Peyer's patch (tissue), 4 donors: ENCODE data around the gene HOXC4. TPM values are rescaled to one million over a fixed set of nuclear protein-coding genes. Genes with fewer than 3 reads are reported as not detected.

ENCODE experiments used
- DNase-seq, 3 donors: peaks; one replicate each; pipeline ENCODE4 v3.0.0-alpha.2; 2017 to 2019
- H3K27ac ChIP-seq, 4 donors: fragments of 200-600 bp; sonication (generic); one replicate each; pipeline ENCODE4 v1.5.1; 2016 to 2019
- H3K27me3 ChIP-seq, 2 donors: fragments of 200-600 bp; sonication (generic); one replicate each; pipeline ENCODE4 v1.5.1; 2019
- H3K36me3 ChIP-seq, 3 donors: fragments of 200-600 bp; sonication (generic); one replicate each; pipeline ENCODE4 v1.5.1; 2016 to 2019
- H3K4me1 ChIP-seq, 4 donors: fragments of 200-600 bp; sonication (generic); one replicate each; pipeline ENCODE4 v1.5.1; 2016 to 2019
- H3K4me3 ChIP-seq, 4 donors: fragments of 200-600 bp; sonication (generic); 1 replicate in 3 of 4; 2 replicates in 1 of 4; pipeline ENCODE4 v1.5.1; 2016 to 2019; ENCODE audit warnings: mild to moderate bottlenecking in 1 of 4
- H3K9me3 ChIP-seq, 4 donors: fragments of 200-600 bp; sonication (generic); one replicate each; pipeline ENCODE4 v1.5.1; 2016 to 2019; ENCODE audit warnings: mild to moderate bottlenecking in 1 of 4
- CTCF ChIP-seq, 6 experiments: fragments of 450-650 bp in 4 of 6; fragments of 200-600 bp in 2 of 6; sonication (generic) in 1 of 6; IDR thresholded peaks; one replicate each; pipeline ENCODE4 v1.5.1; 2017 to 2019; ENCODE audit warnings: antibody characterized with exemption in 6 of 6, mild to moderate bottlenecking in 3 of 6, moderate library complexity in 1 of 6
- POLR2A ChIP-seq, 2 donors: fragments of 450-650 bp; IDR thresholded peaks; one replicate each; pipeline ENCODE4 v1.5.1; 2017; ENCODE audit warnings: antibody characterized with exemption in 2 of 2, mild to moderate bottlenecking in 2 of 2, moderate library complexity in 2 of 2
- total RNA-seq, 4 donors: library from RNA; depleted of rRNA; stranded (reverse); fragments of >200 nt; gene quantifications; one replicate each; pipeline ENCODE4 v1.1.0, GENCODE V29; 2016

HOXC4 gene
- total RNA-seq, 4 donors from 2014 or later = 1.1 to 8.3 (median 1.8) TPM

- peak in 1 of 3 donors; percentile 31 for DNase-seq
- peaks cover 0 to 1% of the 10 kb centered on the region in 2 donors for H3K27me3 ChIP-seq
Measured at GRCh38 chr12:54038284-54038870, 15.3 kb upstream of the HOXC4 start.

GRCh38 chr12:54038871-54039414, 14.7 kb upstream of the HOXC4 start:
- TF ChIP-seq POLR2A (IDR thresholded peaks at IDR 0.05) (no peak), CTCF (IDR thresholded peaks at IDR 0.05) (no peak)
- Histone ChIP-seq H3K36me3 (no peaks in the 10 kb centered on the region), H3K27ac (peak overlapping the region in 2 of 4 donors; percentile 63 to 72), H3K27me3 (no peaks in the 10 kb centered on the region), H3K9me3 (no peaks in the 10 kb centered on the region), H3K4me3 (no peak overlapping the region), H3K4me1 (peaks cover 0 to 24% (median 5%) of the 10 kb centered on the region in 4 donors)
- peak in 1 of 3 donors; percentile 65 for DNase-seq

More at GRCh38 chr12:54038284-54038870, 15.3 kb upstream of the HOXC4 start:
- Histone ChIP-seq H3K4me3 (no peak overlapping the region), H3K27ac (peak overlapping the region in 2 of 4 donors; percentile 63 to 72), H3K36me3 (no peaks in the 10 kb centered on the region), H3K9me3 (no peaks in the 10 kb centered on the region), H3K4me1 (peaks cover 0 to 26% (median 7%) of the 10 kb centered on the region in 4 donors)
- TF ChIP-seq CTCF (IDR thresholded peaks at IDR 0.05) = no peak
- no peak for TF ChIP-seq POLR2A (IDR thresholded peaks at IDR 0.05)

GRCh38 chr12:54039417-54040147, 14.1 kb upstream of the HOXC4 start:
- Histone ChIP-seq H3K36me3 (no peaks in the 10 kb centered on the region), H3K9me3 (no peaks in the 10 kb centered on the region), H3K4me1 (peaks cover 0 to 24% (median 0%) of the 10 kb centered on the region in 4 donors), H3K27me3 (no peaks in the 10 kb centered on the region), H3K27ac (peak overlapping the region in 3 of 4 donors; percentile 31 to 72 (median 63)), H3K4me3 (no peak overlapping the region)
- no peak for TF ChIP-seq CTCF (IDR thresholded peaks at IDR 0.05)
- no peak for TF ChIP-seq POLR2A (IDR thresholded peaks at IDR 0.05)
- peak in 1 of 3 donors; percentile 47 for DNase-seq

GRCh38 chr12:54040148-54040494, 13.5 kb upstream of the HOXC4 start:
- TF ChIP-seq POLR2A (IDR thresholded peaks at IDR 0.05) = no peak
- Histone ChIP-seq H3K36me3 (no peaks in the 10 kb centered on the region), H3K9me3 (no peaks in the 10 kb centered on the region), H3K4me1 (peaks cover 0 to 24% (median 0%) of the 10 kb centered on the region in 4 donors), H3K4me3 (no peak overlapping the region), H3K27me3 (no peaks in the 10 kb centered on the region), H3K27ac (peak overlapping the region in 1 of 4 donors; percentile 72)
- peak in 1 of 3 donors; percentile 47 for DNase-seq

- H3K27ac ChIP-seq = no peak overlapping the region
- no peak for TF ChIP-seq CTCF (IDR thresholded peaks at IDR 0.05)
- no peak for TF ChIP-seq POLR2A (IDR thresholded peaks at IDR 0.05)
- no peaks in the 10 kb centered on the region for H3K27me3 ChIP-seq
Measured at GRCh38 chr12:54040648-54041047, 13.0 kb upstream of the HOXC4 start.

More at GRCh38 chr12:54040648-54041047, 13.0 kb upstream of the HOXC4 start:
- H3K9me3 ChIP-seq = no peaks in the 10 kb centered on the region
- DNase-seq = no peak
- peaks cover 0 to 24% (median 0%) of the 10 kb centered on the region in 4 donors for H3K4me1 ChIP-seq
- no peaks in the 10 kb centered on the region for H3K36me3 ChIP-seq
- H3K4me3 ChIP-seq = no peak overlapping the region
